Osteocyte (in vitro differentiated cells): Measurements from ENCODE around the gene ALK. TPM values are rescaled to one million over a fixed set of nuclear protein-coding genes. Genes with fewer than 3 reads are reported as not detected.

Source experiments
- DNase-seq: peaks from one replicate; pipeline ENCODE4 v3.0.0; 2021; ENCODE audit warnings: mixed read lengths; ENCODE audit not compliant: unreplicated experiment; ENCODE audit errors: extremely low spot score
- H3K27ac Mint-ChIP-seq: one replicate; pipeline ENCODE4 v1.8.0; 2021; ENCODE audit warnings: mild to moderate bottlenecking, mixed read lengths; ENCODE audit not compliant: unreplicated experiment
- H3K27me3 Mint-ChIP-seq: one replicate; pipeline ENCODE4 v1.8.0; 2021; ENCODE audit warnings: mixed read lengths; ENCODE audit not compliant: unreplicated experiment
- H3K36me3 Mint-ChIP-seq: one replicate; pipeline ENCODE4 v1.8.0; 2021; ENCODE audit warnings: mixed read lengths; ENCODE audit not compliant: unreplicated experiment
- H3K4me1 Mint-ChIP-seq: one replicate; pipeline ENCODE4 v1.8.0; 2021; ENCODE audit warnings: mixed read lengths; ENCODE audit not compliant: unreplicated experiment
- H3K4me3 Mint-ChIP-seq: one replicate; pipeline ENCODE4 v1.8.0; 2021; ENCODE audit warnings: mild to moderate bottlenecking, moderate library complexity, mixed read lengths; ENCODE audit not compliant: unreplicated experiment
- H3K9me3 Mint-ChIP-seq: one replicate; pipeline ENCODE4 v1.8.0; 2021; ENCODE audit warnings: mixed read lengths; ENCODE audit not compliant: unreplicated experiment
- total RNA-seq: library from RNA; stranded (reverse); gene quantifications from 2 replicates; pipeline ENCODE4 v1.2.1, GENCODE V29; 2021
- TF ChIP-seq, protein P1 (sequence below): fragments of 200-600 bp; sonication (generic); IDR thresholded peaks from 2 replicates; pipeline ENCODE4 v1.5.0; 2021; ENCODE audit warnings: antibody characterized with exemption, mild to moderate bottlenecking, moderate library complexity

ALK gene
- total RNA-seq, 1 donor from 2014 or later = not detected

DNA sequence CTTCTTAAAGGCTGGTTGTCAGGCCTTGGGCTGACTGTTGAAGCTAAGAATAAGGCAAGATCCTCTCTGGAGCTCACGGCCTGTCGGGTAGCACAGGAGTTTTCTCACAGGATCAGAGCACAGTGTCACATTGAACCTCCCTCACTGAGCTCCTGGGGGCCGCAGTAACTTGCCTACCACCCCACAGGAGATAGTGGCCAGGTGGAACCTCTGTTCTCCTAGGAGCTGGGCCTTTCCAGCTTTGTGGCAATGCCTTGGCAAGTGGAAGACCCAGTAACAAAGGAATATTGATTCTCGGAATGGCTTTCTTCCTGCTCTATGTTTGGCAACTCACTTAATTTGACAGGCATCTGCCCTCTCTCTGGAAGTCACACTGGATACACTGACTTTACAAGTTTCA, 1.2 kb upstream of the ALK start:
- no peak for DNase-seq
- Mint-ChIP-seq H3K27ac (no peak overlapping the region), H3K4me3 (no peak overlapping the region), H3K9me3 (no peaks in the 10 kb centered on the region), H3K36me3 (no peaks in the 10 kb centered on the region), H3K27me3 (peaks cover 28% of the 10 kb centered on the region), H3K4me1 (peaks cover 9% of the 10 kb centered on the region)
- TF ChIP-seq, protein P1, sequence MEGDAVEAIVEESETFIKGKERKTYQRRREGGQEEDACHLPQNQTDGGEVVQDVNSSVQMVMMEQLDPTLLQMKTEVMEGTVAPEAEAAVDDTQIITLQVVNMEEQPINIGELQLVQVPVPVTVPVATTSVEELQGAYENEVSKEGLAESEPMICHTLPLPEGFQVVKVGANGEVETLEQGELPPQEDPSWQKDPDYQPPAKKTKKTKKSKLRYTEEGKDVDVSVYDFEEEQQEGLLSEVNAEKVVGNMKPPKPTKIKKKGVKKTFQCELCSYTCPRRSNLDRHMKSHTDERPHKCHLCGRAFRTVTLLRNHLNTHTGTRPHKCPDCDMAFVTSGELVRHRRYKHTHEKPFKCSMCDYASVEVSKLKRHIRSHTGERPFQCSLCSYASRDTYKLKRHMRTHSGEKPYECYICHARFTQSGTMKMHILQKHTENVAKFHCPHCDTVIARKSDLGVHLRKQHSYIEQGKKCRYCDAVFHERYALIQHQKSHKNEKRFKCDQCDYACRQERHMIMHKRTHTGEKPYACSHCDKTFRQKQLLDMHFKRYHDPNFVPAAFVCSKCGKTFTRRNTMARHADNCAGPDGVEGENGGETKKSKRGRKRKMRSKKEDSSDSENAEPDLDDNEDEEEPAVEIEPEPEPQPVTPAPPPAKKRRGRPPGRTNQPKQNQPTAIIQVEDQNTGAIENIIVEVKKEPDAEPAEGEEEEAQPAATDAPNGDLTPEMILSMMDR = no peak

GRCh38 chr2:29920631-29921559, 491 bp downstream of the ALK start:
- H3K4me1 Mint-ChIP-seq = peaks cover 9% of the 10 kb centered on the region
- no peaks in the 10 kb centered on the region for H3K9me3 Mint-ChIP-seq
- no peak overlapping the region for H3K27ac Mint-ChIP-seq
- TF ChIP-seq, protein P1 = no peak
- no peak for DNase-seq
- H3K36me3 Mint-ChIP-seq = no peaks in the 10 kb centered on the region
- peak overlapping the region; percentile 14 for H3K4me3 Mint-ChIP-seq
- H3K27me3 Mint-ChIP-seq = peaks cover 34% of the 10 kb centered on the region

DNA sequence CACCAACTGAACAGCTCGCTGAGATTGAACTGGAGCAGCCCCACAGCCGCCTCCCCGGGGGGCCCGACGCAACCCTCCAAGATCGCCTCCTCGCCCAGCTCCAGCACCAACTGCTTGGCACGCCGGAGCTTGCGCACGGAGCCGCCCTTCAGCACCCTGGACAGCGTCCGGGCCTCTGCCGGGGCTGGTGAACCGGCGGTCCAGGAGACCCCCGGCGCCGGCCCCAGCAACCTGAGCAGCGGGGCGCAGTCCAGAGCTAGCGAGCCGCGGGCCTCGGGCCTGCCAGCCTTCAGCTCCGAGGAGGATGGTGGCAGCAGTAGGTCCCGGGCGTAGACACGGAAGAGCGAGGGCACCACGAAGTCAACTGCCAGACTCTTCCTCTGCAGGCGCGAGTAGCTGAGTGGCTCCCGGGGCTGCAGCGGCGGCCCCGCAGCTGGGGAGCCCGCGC, 1.2 kb downstream of the ALK start:
- Mint-ChIP-seq H3K4me1 (peaks cover 9% of the 10 kb centered on the region), H3K9me3 (no peaks in the 10 kb centered on the region), H3K27ac (no peak overlapping the region), H3K4me3 (no peak overlapping the region), H3K27me3 (peaks cover 34% of the 10 kb centered on the region), H3K36me3 (no peaks in the 10 kb centered on the region)
- DNase-seq = peak; percentile 89
- TF ChIP-seq, protein P1 = no peak

DNA sequence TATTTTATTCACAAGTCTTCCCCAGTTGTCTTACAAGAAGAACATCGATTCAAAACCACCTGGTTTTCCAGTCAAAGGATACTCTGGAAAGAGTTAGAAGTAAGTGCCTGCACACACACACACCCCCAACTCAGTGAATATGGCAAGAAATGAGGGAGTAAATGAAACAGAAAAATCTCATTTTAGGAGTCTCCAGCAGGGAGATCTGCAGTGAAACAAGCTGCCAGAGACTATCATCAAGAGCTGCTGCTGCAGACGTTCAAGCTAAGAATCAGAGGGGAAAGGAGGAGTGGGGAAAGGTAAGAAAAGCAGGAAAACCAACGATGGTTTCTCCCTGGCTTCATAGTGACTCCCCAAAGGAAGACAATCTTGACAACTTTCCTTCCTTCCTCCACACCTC, 2.4 kb downstream of the ALK start:
- H3K9me3 Mint-ChIP-seq = no peaks in the 10 kb centered on the region
- peaks cover 34% of the 10 kb centered on the region for H3K27me3 Mint-ChIP-seq
- H3K4me3 Mint-ChIP-seq = no peak overlapping the region
- peaks cover 9% of the 10 kb centered on the region for H3K4me1 Mint-ChIP-seq
- TF ChIP-seq, protein P1 = no peak
- no peaks in the 10 kb centered on the region for H3K36me3 Mint-ChIP-seq
- no peak for DNase-seq
- H3K27ac Mint-ChIP-seq = no peak overlapping the region

- no peaks in the 10 kb centered on the region for H3K36me3 Mint-ChIP-seq
- TF ChIP-seq, protein P1 = no peak
- H3K4me1 Mint-ChIP-seq = peaks cover 9% of the 10 kb centered on the region
- DNase-seq = no peak
- H3K9me3 Mint-ChIP-seq = no peaks in the 10 kb centered on the region
- H3K4me3 Mint-ChIP-seq = no peak overlapping the region
- H3K27me3 Mint-ChIP-seq = peaks cover 29% of the 10 kb centered on the region
- H3K27ac Mint-ChIP-seq = no peak overlapping the region
These were observed 3.6 kb downstream of the ALK start for GRCh38 chr2:29917781-29918180.
